HFF-Myc (cell line): ENCODE data around the gene TMEM132D.
"Not testable (repeated sequence)": the region's sequence is repeated elsewhere in the genome, so short reads cannot be mapped to it uniquely, and the experiment has no call there.

Experiments used
- DNase-seq: peaks from one replicate; pipeline ENCODE4 v3.0.0-alpha.2; 2011; ENCODE audit warnings: low read depth; ENCODE audit errors: extremely low read depth
- H3K4me3 ChIP-seq: replicated peaks from 2 replicates; pipeline ENCODE4 v1.5.1; 2011; ENCODE audit warnings: low read depth, mild to moderate bottlenecking, control low read depth, low read length
- TF ChIP-seq, protein P1 (sequence below): IDR thresholded peaks from 2 replicates; pipeline ENCODE4 v1.5.1; 2012; ENCODE audit warnings: mild to moderate bottlenecking, low read depth, low read length, control low read depth; ENCODE audit errors: missing control alignments

TMEM132D gene

GRCh38 chr12:129064209-129064855 is 839.5 kb downstream of the TMEM132D start:
- H3K4me3 ChIP-seq: no peak overlapping the region
- DNase-seq: no peak
- TF ChIP-seq, protein P1, sequence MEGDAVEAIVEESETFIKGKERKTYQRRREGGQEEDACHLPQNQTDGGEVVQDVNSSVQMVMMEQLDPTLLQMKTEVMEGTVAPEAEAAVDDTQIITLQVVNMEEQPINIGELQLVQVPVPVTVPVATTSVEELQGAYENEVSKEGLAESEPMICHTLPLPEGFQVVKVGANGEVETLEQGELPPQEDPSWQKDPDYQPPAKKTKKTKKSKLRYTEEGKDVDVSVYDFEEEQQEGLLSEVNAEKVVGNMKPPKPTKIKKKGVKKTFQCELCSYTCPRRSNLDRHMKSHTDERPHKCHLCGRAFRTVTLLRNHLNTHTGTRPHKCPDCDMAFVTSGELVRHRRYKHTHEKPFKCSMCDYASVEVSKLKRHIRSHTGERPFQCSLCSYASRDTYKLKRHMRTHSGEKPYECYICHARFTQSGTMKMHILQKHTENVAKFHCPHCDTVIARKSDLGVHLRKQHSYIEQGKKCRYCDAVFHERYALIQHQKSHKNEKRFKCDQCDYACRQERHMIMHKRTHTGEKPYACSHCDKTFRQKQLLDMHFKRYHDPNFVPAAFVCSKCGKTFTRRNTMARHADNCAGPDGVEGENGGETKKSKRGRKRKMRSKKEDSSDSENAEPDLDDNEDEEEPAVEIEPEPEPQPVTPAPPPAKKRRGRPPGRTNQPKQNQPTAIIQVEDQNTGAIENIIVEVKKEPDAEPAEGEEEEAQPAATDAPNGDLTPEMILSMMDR: no peak

- DNase-seq: no peak
- H3K4me3 ChIP-seq: no peak overlapping the region
- TF ChIP-seq, protein P1: no peak
Measured at GRCh38 chr12:129063600-129063999, 840.2 kb downstream of the TMEM132D start.

DNA sequence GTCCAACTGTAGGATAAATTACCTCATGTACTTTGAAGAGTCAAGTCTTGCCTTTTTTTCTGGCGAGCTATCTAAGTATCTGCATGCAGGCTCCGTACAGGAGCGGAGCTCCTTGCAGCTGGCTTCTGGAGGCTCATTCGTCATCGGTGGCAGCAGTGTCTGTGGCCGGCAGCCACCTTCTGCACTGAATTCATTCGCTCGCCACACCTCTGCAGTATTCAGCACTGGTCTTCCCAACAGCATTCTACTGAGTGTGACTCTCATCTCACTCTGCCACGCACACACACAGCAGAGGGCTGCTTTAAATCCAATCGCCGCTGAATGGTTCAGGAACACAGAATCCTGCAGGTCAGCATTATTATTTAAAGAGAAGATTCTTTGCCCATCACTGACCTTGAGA is 850.6 kb downstream of the TMEM132D start:
- H3K4me3 ChIP-seq: no peak overlapping the region
- DNase-seq: no peak
- TF ChIP-seq, protein P1: no peak

GRCh38 chr12:129052373-129052772 is 851.5 kb downstream of the TMEM132D start:
- TF ChIP-seq, protein P1: no peak
- no peak for DNase-seq
- no peak overlapping the region for H3K4me3 ChIP-seq

DNA sequence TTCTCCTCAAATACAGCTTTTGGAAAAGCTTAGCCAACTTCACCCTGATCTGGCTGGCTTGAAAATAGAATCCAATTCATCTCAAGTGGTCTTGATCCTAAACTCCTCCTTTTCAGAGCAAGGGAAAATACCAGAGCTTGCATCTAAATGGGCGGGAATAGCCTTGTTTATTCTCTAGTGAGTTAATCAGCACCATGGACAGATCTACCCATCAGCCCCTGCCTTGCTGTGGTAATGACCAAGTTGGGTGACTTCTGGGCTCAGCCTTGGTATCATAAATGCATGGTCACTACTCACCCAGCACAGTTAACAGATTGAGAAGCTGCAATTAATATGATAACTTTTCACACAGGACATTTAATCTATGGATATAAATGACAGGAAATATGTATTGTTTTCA is 853.9 kb downstream of the TMEM132D start:
- DNase-seq: no peak
- TF ChIP-seq, protein P1: no peak
- H3K4me3 ChIP-seq: no peak overlapping the region

GRCh38 chr12:129043334-129043733 is 860.5 kb downstream of the TMEM132D start:
- not testable (repeated sequence) for DNase-seq, H3K4me3 ChIP-seq

GRCh38 chr12:129036135-129036534 is 867.7 kb downstream of the TMEM132D start:
- TF ChIP-seq, protein P1: no peak
- H3K4me3 ChIP-seq: no peak overlapping the region
- DNase-seq: no peak
